ENCODE data around the gene CSTF2T.
A peak's percentile ranks its signal among the peaks of the same experiment; 100 is the strongest.
"Not testable (repeated sequence)": the region's sequence is repeated elsewhere in the genome, so short reads cannot be mapped to it uniquely, and the experiment has no call there.

The CSTF2T gene

DNA sequence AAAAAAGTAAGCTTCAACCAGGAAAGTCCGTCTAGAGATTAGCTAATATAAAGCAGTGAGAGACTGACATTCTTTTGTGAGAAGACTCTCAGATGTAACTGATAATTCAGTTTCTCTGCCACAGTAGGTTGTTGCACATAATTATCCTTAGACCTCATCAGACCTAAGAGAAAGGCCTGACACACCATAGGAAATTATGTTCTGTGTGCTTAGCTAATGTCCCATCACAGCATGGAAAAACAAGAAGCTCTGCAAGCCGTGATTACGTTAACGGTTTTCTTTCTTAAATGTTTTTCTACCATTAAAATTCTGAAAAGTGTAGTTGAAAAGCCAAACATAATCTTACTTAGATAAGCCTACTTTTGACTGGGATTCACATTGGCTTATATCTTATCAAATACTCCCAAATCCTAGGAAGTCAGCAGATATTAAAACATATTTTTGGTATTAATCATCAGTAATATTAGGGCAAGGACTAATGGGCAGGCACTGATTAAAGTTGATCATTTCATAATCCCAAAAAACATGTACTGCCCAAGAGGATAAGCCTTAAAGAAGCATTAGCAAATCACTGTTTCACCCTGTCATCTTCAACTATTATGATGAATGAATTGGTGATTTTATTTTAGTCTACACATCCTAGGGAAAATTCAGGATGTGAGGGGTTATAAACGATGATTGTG is 5.2 kb downstream of the CSTF2T start:
- Mint-ChIP-seq H3K36me3 (ENCODE audit: low read depth) (peaks cover 25% of the 10 kb centered on the region), H3K27me3 (ENCODE audit: low read depth) (no peaks in the 10 kb centered on the region), H3K4me1 (peaks cover 39% of the 10 kb centered on the region), H3K4me3 (peak overlapping the region in 1 of 3 experiments; percentile 32), H3K27ac (no peak overlapping the region), H3K9me3 (no peaks in the 10 kb centered on the region)
- TF ChIP-seq, protein P1, sequence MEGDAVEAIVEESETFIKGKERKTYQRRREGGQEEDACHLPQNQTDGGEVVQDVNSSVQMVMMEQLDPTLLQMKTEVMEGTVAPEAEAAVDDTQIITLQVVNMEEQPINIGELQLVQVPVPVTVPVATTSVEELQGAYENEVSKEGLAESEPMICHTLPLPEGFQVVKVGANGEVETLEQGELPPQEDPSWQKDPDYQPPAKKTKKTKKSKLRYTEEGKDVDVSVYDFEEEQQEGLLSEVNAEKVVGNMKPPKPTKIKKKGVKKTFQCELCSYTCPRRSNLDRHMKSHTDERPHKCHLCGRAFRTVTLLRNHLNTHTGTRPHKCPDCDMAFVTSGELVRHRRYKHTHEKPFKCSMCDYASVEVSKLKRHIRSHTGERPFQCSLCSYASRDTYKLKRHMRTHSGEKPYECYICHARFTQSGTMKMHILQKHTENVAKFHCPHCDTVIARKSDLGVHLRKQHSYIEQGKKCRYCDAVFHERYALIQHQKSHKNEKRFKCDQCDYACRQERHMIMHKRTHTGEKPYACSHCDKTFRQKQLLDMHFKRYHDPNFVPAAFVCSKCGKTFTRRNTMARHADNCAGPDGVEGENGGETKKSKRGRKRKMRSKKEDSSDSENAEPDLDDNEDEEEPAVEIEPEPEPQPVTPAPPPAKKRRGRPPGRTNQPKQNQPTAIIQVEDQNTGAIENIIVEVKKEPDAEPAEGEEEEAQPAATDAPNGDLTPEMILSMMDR (IDR thresholded peaks at IDR 0.05; ENCODE audit: unreplicated experiment in 3 of 3): no peak

DNA sequence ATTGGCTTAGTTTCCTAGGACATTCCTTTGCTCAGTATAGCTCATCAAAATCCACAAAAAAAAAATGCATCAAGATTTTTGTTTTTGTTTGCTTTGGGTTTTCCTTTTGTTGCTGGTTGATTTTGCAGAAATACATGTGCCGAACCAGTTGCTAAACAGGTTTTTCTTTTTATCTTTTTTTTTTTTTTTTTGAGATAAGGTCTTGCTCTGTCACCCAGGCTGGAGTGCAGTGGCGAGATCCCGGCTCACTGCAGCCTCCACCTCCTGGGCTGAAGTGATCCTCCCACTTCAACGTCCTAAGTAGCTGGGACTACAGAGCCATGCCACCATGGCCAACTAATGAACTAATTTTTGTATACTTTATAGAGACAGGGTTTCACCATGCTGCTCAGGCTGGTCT is 8.3 kb downstream of the CSTF2T start:
- Mint-ChIP-seq H3K4me1 (peaks cover 13% of the 10 kb centered on the region), H3K27me3 (ENCODE audit: low read depth) (no peaks in the 10 kb centered on the region), H3K27ac (no peak overlapping the region), H3K4me3 (no peak overlapping the region), H3K36me3 (ENCODE audit: low read depth) (peaks cover 4% of the 10 kb centered on the region), H3K9me3 (no peaks in the 10 kb centered on the region)
- TF ChIP-seq, protein P1 (IDR thresholded peaks at IDR 0.05; ENCODE audit: unreplicated experiment in 3 of 3): no peak

DNA sequence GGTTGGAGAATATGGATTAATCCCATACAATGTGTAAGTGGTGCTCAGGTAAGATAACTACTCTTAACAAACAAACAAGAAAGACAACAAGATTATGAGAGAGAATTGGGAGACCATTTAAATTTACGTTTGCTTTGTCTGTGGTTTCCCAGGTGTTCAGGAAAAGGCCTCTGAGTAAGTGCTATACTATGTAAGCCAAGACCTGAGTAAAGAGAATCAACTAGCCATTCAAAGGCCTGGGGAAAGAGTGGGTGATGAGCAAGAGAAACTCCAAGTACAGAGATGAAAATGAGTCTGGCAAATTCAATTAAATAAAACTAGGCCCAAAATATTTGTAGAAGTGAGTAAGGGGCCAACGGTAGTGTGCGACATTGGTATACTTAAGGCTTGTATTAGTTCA is 9.9 kb downstream of the CSTF2T start:
- TF ChIP-seq, protein P1 (IDR thresholded peaks at IDR 0.05; ENCODE audit: unreplicated experiment in 3 of 3): no peak
- Mint-ChIP-seq H3K27me3 (ENCODE audit: low read depth) (no peaks in the 10 kb centered on the region), H3K4me1 (no peaks in the 10 kb centered on the region), H3K36me3 (ENCODE audit: low read depth) (no peaks in the 10 kb centered on the region), H3K9me3 (no peaks in the 10 kb centered on the region), H3K4me3 (no peak overlapping the region), H3K27ac (no peak overlapping the region)

DNA sequence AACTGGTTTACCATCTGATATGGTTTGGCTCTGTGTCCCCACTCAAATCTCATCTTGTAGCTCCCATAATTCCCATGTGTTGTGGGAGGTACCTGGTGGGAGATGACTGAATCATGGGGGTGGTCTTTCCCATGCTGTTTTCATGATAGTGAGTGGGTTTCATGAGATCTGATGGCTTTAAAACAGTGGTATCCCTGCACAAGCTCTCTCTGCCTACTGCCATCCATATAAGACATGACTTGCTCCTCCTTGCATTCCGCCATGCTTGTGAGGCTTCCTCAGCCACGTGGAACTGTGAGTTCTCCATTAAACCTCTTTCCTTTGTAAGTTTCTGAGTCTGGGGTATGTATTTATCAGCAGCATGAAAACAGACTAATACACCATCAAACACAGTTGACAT is 10.6 kb downstream of the CSTF2T start:
- not testable (repeated sequence) for H3K4me1 Mint-ChIP-seq; H3K36me3 Mint-ChIP-seq (ENCODE audit: low read depth); H3K27ac Mint-ChIP-seq; H3K4me3 Mint-ChIP-seq; H3K27me3 Mint-ChIP-seq (ENCODE audit: low read depth); H3K9me3 Mint-ChIP-seq

DNA sequence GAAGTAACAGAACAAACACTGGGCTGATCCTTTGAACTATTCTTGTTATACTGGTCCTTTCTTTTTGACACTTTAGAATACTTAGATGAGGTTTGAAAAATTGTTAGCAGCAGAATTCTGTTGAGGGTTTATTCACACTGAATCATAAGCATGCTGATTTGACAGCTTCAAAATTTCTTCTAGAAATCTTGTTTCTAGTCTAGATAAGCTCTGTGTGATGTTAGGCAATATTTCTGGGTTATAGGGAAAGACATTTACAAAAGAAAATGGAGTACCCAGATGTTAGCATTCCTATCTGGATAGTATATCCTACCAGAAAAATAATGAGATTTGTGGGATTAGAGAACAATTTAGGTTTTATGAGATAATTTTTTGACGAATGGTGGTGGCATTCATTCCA is 12.1 kb downstream of the CSTF2T start:
- Mint-ChIP-seq H3K27me3 (ENCODE audit: low read depth) (no peaks in the 10 kb centered on the region), H3K4me1 (no peaks in the 10 kb centered on the region), H3K36me3 (ENCODE audit: low read depth) (no peaks in the 10 kb centered on the region), H3K4me3 (no peak overlapping the region), H3K9me3 (no peaks in the 10 kb centered on the region), H3K27ac (no peak overlapping the region)
- TF ChIP-seq, protein P1 (IDR thresholded peaks at IDR 0.05; ENCODE audit: unreplicated experiment in 3 of 3): no peak

DNA sequence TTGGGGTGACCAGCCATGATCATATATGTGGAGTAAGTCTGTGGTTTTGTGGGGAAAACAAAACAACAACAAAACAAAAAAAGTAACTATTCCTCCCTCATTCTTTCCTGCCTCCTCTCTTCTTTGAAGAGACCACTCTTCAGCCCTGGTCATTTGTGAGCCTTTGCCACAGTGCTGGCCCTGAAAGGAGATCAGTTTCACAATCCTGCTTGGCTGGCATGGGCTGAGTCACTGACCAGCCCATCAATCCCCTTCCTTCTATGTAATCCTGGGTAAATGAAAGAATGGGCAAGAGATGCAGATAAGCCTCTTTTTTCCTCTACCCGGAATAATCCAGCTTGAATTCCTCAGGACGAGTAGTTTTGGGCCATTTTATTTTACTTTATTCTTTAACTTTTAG is 13.6 kb downstream of the CSTF2T start:
- no peaks in the 10 kb centered on the region for H3K9me3 Mint-ChIP-seq
- H3K36me3 Mint-ChIP-seq (ENCODE audit: low read depth): no peaks in the 10 kb centered on the region
- H3K4me1 Mint-ChIP-seq: no peaks in the 10 kb centered on the region
- no peaks in the 10 kb centered on the region for H3K27me3 Mint-ChIP-seq (ENCODE audit: low read depth)
- H3K27ac Mint-ChIP-seq: no peak overlapping the region
- TF ChIP-seq, protein P1 (IDR thresholded peaks at IDR 0.05; ENCODE audit: unreplicated experiment in 3 of 3): no peak
- H3K4me3 Mint-ChIP-seq: no peak overlapping the region

Data from nephron (organoid).